GM06990 (cell line): ENCODE data around the gene CELF5.

Source experiments
- DNase-seq: peaks from one replicate; pipeline ENCODE4 v3.0.0-alpha.2; 2011; ENCODE audit not compliant: insufficient read length; ENCODE audit errors: extremely low read depth
- H3K27me3 ChIP-seq: replicated peaks from 2 replicates; pipeline ENCODE4 v1.6.0; 2011; ENCODE audit warnings: low read length; ENCODE audit not compliant: control insufficient read depth, insufficient read depth
- H3K36me3 ChIP-seq: 2 replicates; pipeline ENCODE4 v1.5.1; 2011; ENCODE audit warnings: low read length; ENCODE audit not compliant: control insufficient read depth, insufficient read depth
- H3K4me3 ChIP-seq: replicated peaks from 2 replicates; pipeline ENCODE4 v1.5.1; 2011; ENCODE audit warnings: low read depth, mild to moderate bottlenecking, control low read depth, low read length
- CTCF ChIP-seq: IDR thresholded peaks from 2 replicates; pipeline ENCODE4 v1.5.1; 2011; ENCODE audit warnings: low read length, control low read depth, mild to moderate bottlenecking, inconsistent platforms; ENCODE audit not compliant: insufficient read depth, poor library complexity, severe bottlenecking

CELF5 gene

GRCh38 chr19:3250675-3251074 lies 26.2 kb downstream of the CELF5 start:
- Histone ChIP-seq H3K4me3 (no peak overlapping the region), H3K27me3 (no peaks in the 10 kb centered on the region), H3K36me3 (no peaks in the 10 kb centered on the region)
- DNase-seq: no peak
- peak; percentile 72 for TF ChIP-seq CTCF

- Histone ChIP-seq H3K4me3 (no peak overlapping the region), H3K36me3 (no peaks in the 10 kb centered on the region), H3K27me3 (no peaks in the 10 kb centered on the region)
- no peak for TF ChIP-seq CTCF
- DNase-seq: no peak
Measured at GRCh38 chr19:3251229-3251628, 26.8 kb downstream of the CELF5 start.

- no peaks in the 10 kb centered on the region for H3K36me3 ChIP-seq
- no peak for DNase-seq
- no peak for TF ChIP-seq CTCF
- no peaks in the 10 kb centered on the region for H3K27me3 ChIP-seq
- H3K4me3 ChIP-seq: no peak overlapping the region
Measured at GRCh38 chr19:3252650-3253049, 28.2 kb downstream of the CELF5 start.

GRCh38 chr19:3253270-3253669 lies 28.8 kb downstream of the CELF5 start:
- no peak for TF ChIP-seq CTCF
- Histone ChIP-seq H3K4me3 (no peak overlapping the region), H3K36me3 (no peaks in the 10 kb centered on the region), H3K27me3 (no peaks in the 10 kb centered on the region)
- DNase-seq: no peak

GRCh38 chr19:3254520-3254919 lies 30.1 kb downstream of the CELF5 start:
- DNase-seq: no peak
- Histone ChIP-seq H3K27me3 (no peaks in the 10 kb centered on the region), H3K4me3 (no peak overlapping the region), H3K36me3 (no peaks in the 10 kb centered on the region)
- no peak for TF ChIP-seq CTCF

- Histone ChIP-seq H3K36me3 (no peaks in the 10 kb centered on the region), H3K4me3 (no peak overlapping the region), H3K27me3 (no peaks in the 10 kb centered on the region)
- no peak for DNase-seq
- TF ChIP-seq CTCF: no peak
Measured at GRCh38 chr19:3257071-3257470, 32.6 kb downstream of the CELF5 start.
